Measurements from ENCODE around the gene PCDH1.

GRCh38 chr5:141853895-141854626 lies 24.1 kb downstream of the PCDH1 start:
- TF ChIP-seq CTCF (IDR thresholded peaks at IDR 0.05) (no peak), POLR2A (IDR thresholded peaks at IDR 0.05) (no peak)

All from body of pancreas (tissue), 4 donors.